ENCODE data around the gene TUBGCP4. TPM values are rescaled to one million over a fixed set of nuclear protein-coding genes. Genes with fewer than 3 reads are reported as not detected.

TUBGCP4 gene
- total RNA-seq (10 to 100 TPM; 39.1 to 44.0 TPM), polyA plus RNA-seq (11.3 TPM)

GRCh38 chr15:43370975-43371974 is at the start of gene TUBGCP4, which contains the start of gene ZSCAN29:
Gene TUBGCP4, plus strand, starts transcription at chr15:43371101. Its CDS starts 254 bp downstream, at chr15:43371355.
Gene ZSCAN29, minus strand, starts transcription at chr15:43371043. Its CDS starts 1,130 bp downstream, at chr15:43369913.
- peak; percentile 66 to 84 (median 72) for DNase-seq
- no peaks in the 10 kb centered on the region for H3K9me3 ChIP-seq (ENCODE audit: low read length)
- ChIA-PET POLR2A (interaction anchor here (0.5 to 1.2 kb wide), 3 partner anchors 41 to 1178 kb away, joined by 3 to 5 read pairs (median 3); partner anchors contain the start of genes HYPK, LCMT2 and SERINC4), CTCF (interaction anchor here (1.2 to 1.5 kb wide), 5 partner anchors 9 to 143 kb away, joined by 4 to 7 read pairs (median 4); no protein-coding TSS in a partner anchor)
- peak within 1 kb of the TSS; percentile 80 for H3K4me3 ChIP-seq (ENCODE audit: low read length)
- Mint-ChIP-seq H3K27ac (peak within 1 kb of the TSS; percentile 72 to 98 (median 90)), H3K9me3 (peaks cover 19 to 30% (median 26%) of the 10 kb centered on the region in 5 donors), H3K27me3 (no peaks in the 10 kb centered on the region), H3K4me3 (peak within 1 kb of the TSS; percentile 90 to 96 (median 92)), H3K4me1 (peaks cover 60 to 67% (median 65%) of the 10 kb centered on the region in 3 donors), H3K36me3 (peaks cover 22 to 44% (median 33%) of the 10 kb centered on the region in 3 donors)
- peaks cover 27% of the 10 kb centered on the region for H3K4me1 ChIP-seq (ENCODE audit: insufficient read depth, low read length)
- peaks cover under 1% of the 10 kb centered on the region for H3K36me3 ChIP-seq (ENCODE audit: insufficient read depth, low read length)
- H3K27me3 ChIP-seq (ENCODE audit: insufficient read depth, low read length, poor library complexity, severe bottlenecking): no peaks in the 10 kb centered on the region
- H3K27ac ChIP-seq (ENCODE audit: low read depth, low read length): peak within 1 kb of the TSS; percentile 77

GRCh38 chr15:43325039-43325684 is 45.7 kb upstream of the TUBGCP4 start:
- CTCF ChIA-PET: no interaction called here
- Histone ChIP-seq H3K27ac (ENCODE audit: low read depth, low read length) (no peak overlapping the region), H3K27me3 (ENCODE audit: insufficient read depth, low read length, poor library complexity, severe bottlenecking) (no peaks in the 10 kb centered on the region), H3K36me3 (ENCODE audit: insufficient read depth, low read length) (no peaks in the 10 kb centered on the region), H3K9me3 (ENCODE audit: low read length) (no peaks in the 10 kb centered on the region), H3K4me3 (ENCODE audit: low read length) (no peak overlapping the region), H3K4me1 (ENCODE audit: insufficient read depth, low read length) (peaks cover 13% of the 10 kb centered on the region)
- Mint-ChIP-seq H3K9me3 (no peaks in the 10 kb centered on the region), H3K36me3 (peaks cover 0 to 12% (median 1%) of the 10 kb centered on the region in 3 donors), H3K27ac (peak overlapping the region in 1 of 8 donors; percentile 41), H3K4me1 (peaks cover 20 to 30% (median 27%) of the 10 kb centered on the region in 3 donors), H3K4me3 (peak overlapping the region in 1 of 7 donors; percentile 72), H3K27me3 (peaks cover 0 to 5% of the 10 kb centered on the region in 2 donors)
- POLR2A ChIA-PET: interaction anchor here (0.6 kb wide), 1 partner anchor 55 kb away, joined by 3 read pairs; no protein-coding TSS in a partner anchor
- no peak for DNase-seq

- CTCF ChIA-PET: no interaction called here
These were observed 41.5 kb upstream of the TUBGCP4 start for GRCh38 chr15:43329217-43329959.

GRCh38 chr15:43329960-43330779 is 40.7 kb upstream of the TUBGCP4 start, which contains the start of gene LCMT2:
Gene LCMT2, minus strand, starts transcription at chr15:43330573. Its CDS starts 84 bp downstream, at chr15:43330489.
- H3K27me3 ChIP-seq (ENCODE audit: insufficient read depth, low read length, poor library complexity, severe bottlenecking): no peaks in the 10 kb centered on the region
- Mint-ChIP-seq H3K4me3 (peak within 1 kb of the TSS; percentile 95 to 100 (median 97)), H3K27me3 (peaks cover 0 to 8% of the 10 kb centered on the region in 2 donors), H3K36me3 (peaks cover 0 to 25% (median 14%) of the 10 kb centered on the region in 3 donors), H3K27ac (peak within 1 kb of the TSS; percentile 98 to 100 (median 99)), H3K9me3 (no peaks in the 10 kb centered on the region), H3K4me1 (peaks cover 30 to 44% (median 39%) of the 10 kb centered on the region in 3 donors)
- ChIA-PET CTCF (no interaction called here), POLR2A (interaction anchor here (1.1 kb wide), 1 partner anchor 41 kb away, joined by 5 read pairs; the partner anchor contains the start of genes TUBGCP4 and ZSCAN29)
- H3K4me1 ChIP-seq (ENCODE audit: insufficient read depth, low read length): peaks cover 21% of the 10 kb centered on the region
- H3K27ac ChIP-seq (ENCODE audit: low read depth, low read length): peak within 1 kb of the TSS; percentile 98
- H3K9me3 ChIP-seq (ENCODE audit: low read length): no peaks in the 10 kb centered on the region
- DNase-seq: peak; percentile 80 to 95 (median 91)
- peak within 1 kb of the TSS; percentile 92 for H3K4me3 ChIP-seq (ENCODE audit: low read length)
- H3K36me3 ChIP-seq (ENCODE audit: insufficient read depth, low read length): no peaks in the 10 kb centered on the region

More at GRCh38 chr15:43329217-43329959, 41.5 kb upstream of the TUBGCP4 start:
- Histone ChIP-seq H3K4me1 (ENCODE audit: insufficient read depth, low read length) (peaks cover 21% of the 10 kb centered on the region), H3K4me3 (ENCODE audit: low read length) (peak overlapping the region; percentile 92), H3K27me3 (ENCODE audit: insufficient read depth, low read length, poor library complexity, severe bottlenecking) (no peaks in the 10 kb centered on the region), H3K36me3 (ENCODE audit: insufficient read depth, low read length) (no peaks in the 10 kb centered on the region), H3K9me3 (ENCODE audit: low read length) (no peaks in the 10 kb centered on the region), H3K27ac (ENCODE audit: low read depth, low read length) (peak overlapping the region; percentile 98)
- Mint-ChIP-seq H3K4me1 (peaks cover 30 to 49% (median 39%) of the 10 kb centered on the region in 3 donors), H3K27ac (peak overlapping the region; percentile 83 to 100 (median 99)), H3K36me3 (peaks cover 0 to 22% (median 10%) of the 10 kb centered on the region in 3 donors), H3K27me3 (peaks cover 0 to 8% of the 10 kb centered on the region in 2 donors), H3K4me3 (peak overlapping the region; percentile 95 to 100 (median 97)), H3K9me3 (no peaks in the 10 kb centered on the region)
- DNase-seq: peak in 1 of 5 donors; percentile 1
- POLR2A ChIA-PET: interaction anchor here (1.1 kb wide), 1 partner anchor 42 kb away, joined by 5 read pairs; the partner anchor contains the start of genes TUBGCP4 and ZSCAN29

- H3K9me3 ChIP-seq (ENCODE audit: low read length): no peaks in the 10 kb centered on the region
- no peaks in the 10 kb centered on the region for H3K9me3 Mint-ChIP-seq
- peaks cover 0 to 29% (median 16%) of the 10 kb centered on the region in 3 donors for H3K36me3 Mint-ChIP-seq
- peak overlapping the region; percentile 98 for H3K27ac ChIP-seq (ENCODE audit: low read depth, low read length)
- H3K4me1 ChIP-seq (ENCODE audit: insufficient read depth, low read length): peaks cover 21% of the 10 kb centered on the region
- H3K4me3 ChIP-seq (ENCODE audit: low read length): peak overlapping the region; percentile 92
- H3K27ac Mint-ChIP-seq: peak overlapping the region; percentile 98 to 100 (median 99)
- DNase-seq: no peak
- H3K4me3 Mint-ChIP-seq: peak overlapping the region; percentile 95 to 100 (median 97)
- no peaks in the 10 kb centered on the region for H3K36me3 ChIP-seq (ENCODE audit: insufficient read depth, low read length)
- peaks cover 30 to 43% (median 37%) of the 10 kb centered on the region in 3 donors for H3K4me1 Mint-ChIP-seq
- CTCF ChIA-PET: no interaction called here
- POLR2A ChIA-PET: no interaction called here
- H3K27me3 ChIP-seq (ENCODE audit: insufficient read depth, low read length, poor library complexity, severe bottlenecking): no peaks in the 10 kb centered on the region
- H3K27me3 Mint-ChIP-seq: peaks cover 0 to 7% of the 10 kb centered on the region in 2 donors
These were observed 40.2 kb upstream of the TUBGCP4 start for GRCh38 chr15:43330780-43331087.

GRCh38 chr15:43346305-43346704 is 24.6 kb upstream of the TUBGCP4 start:
- H3K4me3 Mint-ChIP-seq: no peak overlapping the region
- no peaks in the 10 kb centered on the region for H3K36me3 ChIP-seq (ENCODE audit: insufficient read depth, low read length)
- H3K4me3 ChIP-seq (ENCODE audit: low read length): no peak overlapping the region
- no peaks in the 10 kb centered on the region for H3K9me3 Mint-ChIP-seq
- H3K27ac Mint-ChIP-seq: no peak overlapping the region
- H3K4me1 ChIP-seq (ENCODE audit: insufficient read depth, low read length): no peaks in the 10 kb centered on the region
- H3K27me3 Mint-ChIP-seq: no peaks in the 10 kb centered on the region
- DNase-seq: no peak
- H3K27me3 ChIP-seq (ENCODE audit: insufficient read depth, low read length, poor library complexity, severe bottlenecking): no peaks in the 10 kb centered on the region
- H3K9me3 ChIP-seq (ENCODE audit: low read length): no peaks in the 10 kb centered on the region
- peaks cover 5 to 25% (median 17%) of the 10 kb centered on the region in 3 donors for H3K36me3 Mint-ChIP-seq
- no peak overlapping the region for H3K27ac ChIP-seq (ENCODE audit: low read depth, low read length)
- ChIA-PET CTCF (interaction anchor here (0.8 to 1.8 kb wide), 3 partner anchors 24 to 168 kb away, joined by 3 to 7 read pairs (median 4); partner anchors contain the start of genes TUBGCP4 and ZSCAN29), POLR2A (no interaction called here)
- H3K4me1 Mint-ChIP-seq: no peaks in the 10 kb centered on the region

Measured in CD8-positive, alpha-beta memory T cell (primary cell).